ENCODE results near the gene KRCC1. TPM values are rescaled to one million over a fixed set of nuclear protein-coding genes. Genes with fewer than 3 reads are reported as not detected.

Gene KRCC1
- total RNA-seq, 1 donor from 2014 or later = 23.8 TPM

GRCh38 chr2:88081924-88082608 is 26.5 kb upstream of the KRCC1 start:
- peak; percentile 48 for ATAC-seq
- intact Hi-C loops (cut with DNase I) = no loop called here
- DNase-seq (ENCODE audit: missing footprints) = no peak

- ATAC-seq (no peak), DNase-seq (ENCODE audit: missing footprints) (no peak)
- intact Hi-C loops (cut with DNase I) = no loop called here
These were observed 25.0 kb upstream of the KRCC1 start for GRCh38 chr2:88080545-88080944.

- intact Hi-C loops (cut with DNase I) = no loop called here
- DNase-seq (ENCODE audit: missing footprints) (no peak), ATAC-seq (no peak)
These were observed 23.1 kb upstream of the KRCC1 start for GRCh38 chr2:88078643-88079172.

GRCh38 chr2:88077080-88077479 is 21.5 kb upstream of the KRCC1 start:
- ATAC-seq (peak; percentile 79), DNase-seq (ENCODE audit: missing footprints) (peak; percentile 70)
- intact Hi-C loops (cut with DNase I) = no loop called here

GRCh38 chr2:88074854-88075292 is 19.3 kb upstream of the KRCC1 start:
- ATAC-seq = no peak
- DNase-seq (ENCODE audit: missing footprints) = no peak

GRCh38 chr2:88074150-88074549 is 18.6 kb upstream of the KRCC1 start:
- DNase-seq (ENCODE audit: missing footprints) = no peak
- intact Hi-C loops (cut with DNase I) = no loop called here
- ATAC-seq = peak; percentile 45

More at GRCh38 chr2:88074854-88075292, 19.3 kb upstream of the KRCC1 start:
- intact Hi-C loops (cut with DNase I) = no loop called here

- no peak for ATAC-seq
These were observed 15.8 kb upstream of the KRCC1 start for GRCh38 chr2:88071365-88071764.

GRCh38 chr2:88070055-88070454 is 14.5 kb upstream of the KRCC1 start:
- intact Hi-C loops (cut with DNase I) = no loop called here
- no peak for DNase-seq (ENCODE audit: missing footprints)

More at GRCh38 chr2:88071365-88071764, 15.8 kb upstream of the KRCC1 start:
- intact Hi-C loops (cut with DNase I) = no loop called here
- DNase-seq (ENCODE audit: missing footprints) = no peak

GRCh38 chr2:88069117-88069516 is 13.5 kb upstream of the KRCC1 start:
- intact Hi-C loops (cut with DNase I) = no loop called here
- DNase-seq (ENCODE audit: missing footprints) (no peak), ATAC-seq (no peak)

More at GRCh38 chr2:88070055-88070454, 14.5 kb upstream of the KRCC1 start:
- no peak for ATAC-seq

GRCh38 chr2:88068044-88068443 is 12.5 kb upstream of the KRCC1 start:
- DNase-seq (ENCODE audit: missing footprints) = no peak
- no peak for ATAC-seq
- intact Hi-C loops (cut with DNase I) = no loop called here

- no peak for DNase-seq (ENCODE audit: missing footprints)
- intact Hi-C loops (cut with DNase I) = loop anchor here (2.0 kb wide), 1 partner anchor 33 kb away; no protein-coding TSS in a partner anchor
These were observed 12.0 kb upstream of the KRCC1 start, which contains the start of gene SMYD1 for GRCh38 chr2:88067598-88067997. SMYD1 (plus strand) TSS chr2:88067825; CDS start chr2:88067865, 40 bp downstream.

GRCh38 chr2:88067189-88067588 is 11.6 kb upstream of the KRCC1 start:
- intact Hi-C loops (cut with DNase I) = loop anchor here (2.0 kb wide), 1 partner anchor 34 kb away; no protein-coding TSS in a partner anchor
- no peak for DNase-seq (ENCODE audit: missing footprints)
- ATAC-seq = peak; percentile 82

More at GRCh38 chr2:88067598-88067997, 12.0 kb upstream of the KRCC1 start, which contains the start of gene SMYD1:
- ATAC-seq = peak; percentile 85

GRCh38 chr2:88066543-88066942 is 11.0 kb upstream of the KRCC1 start:
- ATAC-seq (peak; percentile 70), DNase-seq (ENCODE audit: missing footprints) (no peak)
- intact Hi-C loops (cut with DNase I) = loop anchor here (2.0 kb wide), 1 partner anchor 34 kb away; no protein-coding TSS in a partner anchor

GRCh38 chr2:88061295-88061694 is 5.7 kb upstream of the KRCC1 start:
- intact Hi-C loops (cut with DNase I) = no loop called here
- ATAC-seq (no peak), DNase-seq (ENCODE audit: missing footprints) (no peak)

GRCh38 chr2:88060907-88061275 is 5.3 kb upstream of the KRCC1 start:
- no peak for DNase-seq (ENCODE audit: missing footprints)
- ATAC-seq = no peak
- intact Hi-C loops (cut with DNase I) = loop anchor here (1.0 kb wide), 1 partner anchor 99 kb away; no protein-coding TSS in a partner anchor

GRCh38 chr2:88059979-88060906 is 4.7 kb upstream of the KRCC1 start:
- ATAC-seq = no peak
- DNase-seq (ENCODE audit: missing footprints) = no peak
- intact Hi-C loops (cut with DNase I) = loop anchor here (1.0 kb wide), 1 partner anchor 100 kb away; no protein-coding TSS in a partner anchor

GRCh38 chr2:88058191-88058590 is 2.6 kb upstream of the KRCC1 start:
- ATAC-seq = no peak
- intact Hi-C loops (cut with DNase I) = no loop called here
- no peak for DNase-seq (ENCODE audit: missing footprints)

- ATAC-seq = no peak
- intact Hi-C loops (cut with DNase I) = no loop called here
- DNase-seq (ENCODE audit: missing footprints) = no peak
These were observed 1.9 kb upstream of the KRCC1 start for GRCh38 chr2:88057437-88057844.

- intact Hi-C loops (cut with DNase I) = no loop called here
- ATAC-seq = peak; percentile 5
- no peak for DNase-seq (ENCODE audit: missing footprints)
These were observed 707 bp downstream of the KRCC1 start for GRCh38 chr2:88054782-88055370.

All from Right ventricle myocardium inferior (tissue), 1 donor.